HFF-Myc (cell line): ENCODE data around the gene SIDT1.

Experiments used
- DNase-seq: peaks from one replicate; pipeline ENCODE4 v3.0.0-alpha.2; 2011; ENCODE audit warnings: low read depth; ENCODE audit errors: extremely low read depth
- H3K4me3 ChIP-seq: replicated peaks from 2 replicates; pipeline ENCODE4 v1.5.1; 2011; ENCODE audit warnings: low read depth, mild to moderate bottlenecking, control low read depth, low read length
- TF ChIP-seq, protein P1 (sequence below): IDR thresholded peaks from 2 replicates; pipeline ENCODE4 v1.5.1; 2012; ENCODE audit warnings: mild to moderate bottlenecking, low read depth, low read length, control low read depth; ENCODE audit errors: missing control alignments

SIDT1 gene

DNA sequence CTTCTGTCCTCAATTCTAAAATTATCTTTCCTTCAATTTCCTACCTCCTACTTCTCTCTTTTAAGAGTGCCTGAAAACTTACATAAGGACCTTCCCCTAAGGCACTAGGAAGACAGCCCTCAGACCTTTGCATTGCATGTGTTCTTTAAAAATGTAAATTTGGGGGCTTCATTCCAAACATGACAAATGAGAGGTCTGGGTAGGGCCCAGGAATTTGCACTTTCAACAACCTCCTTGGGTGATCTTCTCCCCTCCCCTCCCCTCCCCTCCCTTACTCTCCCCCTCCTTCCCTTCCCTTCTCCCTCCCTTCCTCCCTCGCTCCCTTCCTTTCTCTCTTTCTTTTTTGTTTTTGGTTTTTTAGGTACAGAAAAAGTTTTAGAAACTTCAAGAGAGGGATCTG, 145.4 kb downstream of the SIDT1 start:
- no peak for DNase-seq
- no peak overlapping the region for H3K4me3 ChIP-seq
- TF ChIP-seq, protein P1, sequence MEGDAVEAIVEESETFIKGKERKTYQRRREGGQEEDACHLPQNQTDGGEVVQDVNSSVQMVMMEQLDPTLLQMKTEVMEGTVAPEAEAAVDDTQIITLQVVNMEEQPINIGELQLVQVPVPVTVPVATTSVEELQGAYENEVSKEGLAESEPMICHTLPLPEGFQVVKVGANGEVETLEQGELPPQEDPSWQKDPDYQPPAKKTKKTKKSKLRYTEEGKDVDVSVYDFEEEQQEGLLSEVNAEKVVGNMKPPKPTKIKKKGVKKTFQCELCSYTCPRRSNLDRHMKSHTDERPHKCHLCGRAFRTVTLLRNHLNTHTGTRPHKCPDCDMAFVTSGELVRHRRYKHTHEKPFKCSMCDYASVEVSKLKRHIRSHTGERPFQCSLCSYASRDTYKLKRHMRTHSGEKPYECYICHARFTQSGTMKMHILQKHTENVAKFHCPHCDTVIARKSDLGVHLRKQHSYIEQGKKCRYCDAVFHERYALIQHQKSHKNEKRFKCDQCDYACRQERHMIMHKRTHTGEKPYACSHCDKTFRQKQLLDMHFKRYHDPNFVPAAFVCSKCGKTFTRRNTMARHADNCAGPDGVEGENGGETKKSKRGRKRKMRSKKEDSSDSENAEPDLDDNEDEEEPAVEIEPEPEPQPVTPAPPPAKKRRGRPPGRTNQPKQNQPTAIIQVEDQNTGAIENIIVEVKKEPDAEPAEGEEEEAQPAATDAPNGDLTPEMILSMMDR = no peak

DNA sequence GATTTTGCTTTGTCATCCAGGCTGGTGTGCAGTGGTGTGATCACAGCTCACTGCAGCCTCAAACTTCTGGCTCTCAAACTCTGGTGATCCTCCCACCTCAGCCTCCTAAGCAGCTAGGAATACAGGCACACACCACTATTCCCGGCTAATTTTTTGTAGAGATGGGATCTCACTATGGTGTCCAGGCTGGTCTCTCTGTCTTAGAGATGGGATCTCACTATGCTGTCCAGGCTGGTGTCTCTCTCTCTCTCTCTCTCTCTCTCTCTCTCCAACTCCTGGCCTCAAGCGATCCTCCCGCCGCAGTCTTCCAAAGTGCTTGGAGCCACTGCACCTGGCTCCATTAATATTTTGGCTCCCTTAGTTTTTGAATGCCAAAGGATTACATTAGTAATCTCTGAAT, 146.4 kb downstream of the SIDT1 start:
- TF ChIP-seq, protein P1 = no peak
- DNase-seq = no peak

More for the DNA sequence above, 146.4 kb downstream of the SIDT1 start:
- H3K4me3 ChIP-seq = no peak overlapping the region
